Activated T-cell treated with anti-CD3 and anti-CD28 coated beads, Interleukin-2, amount 50 U/mL, for 24 hours (primary cell): ENCODE results near the gene MARCHF3.

Experiments used
- DNase-seq: peaks from one replicate; pipeline ENCODE4 v3.0.0-alpha.2; 2020
- H3K27ac Mint-ChIP-seq: 2 replicates; pipeline ENCODE4 v1.8.0; 2020; ENCODE audit warnings: mild to moderate bottlenecking, mixed read lengths
- H3K27me3 Mint-ChIP-seq: 2 replicates; pipeline ENCODE4 v1.8.0; 2020; ENCODE audit warnings: mixed read lengths
- H3K36me3 Mint-ChIP-seq: 2 replicates; pipeline ENCODE4 v1.8.0; 2020; ENCODE audit warnings: low read depth, mixed read lengths
- H3K4me1 Mint-ChIP-seq: 2 replicates; pipeline ENCODE4 v1.8.0; 2020; ENCODE audit warnings: low read depth, mixed read lengths
- H3K4me3 Mint-ChIP-seq: 2 replicates; pipeline ENCODE4 v1.8.0; 2020; ENCODE audit warnings: mild to moderate bottlenecking, moderate library complexity, mixed read lengths
- H3K9me3 Mint-ChIP-seq: 2 replicates; pipeline ENCODE4 v1.8.0; 2020; ENCODE audit warnings: mixed read lengths

The MARCHF3 gene, protein sequence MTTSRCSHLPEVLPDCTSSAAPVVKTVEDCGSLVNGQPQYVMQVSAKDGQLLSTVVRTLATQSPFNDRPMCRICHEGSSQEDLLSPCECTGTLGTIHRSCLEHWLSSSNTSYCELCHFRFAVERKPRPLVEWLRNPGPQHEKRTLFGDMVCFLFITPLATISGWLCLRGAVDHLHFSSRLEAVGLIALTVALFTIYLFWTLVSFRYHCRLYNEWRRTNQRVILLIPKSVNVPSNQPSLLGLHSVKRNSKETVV

GRCh38 chr5:127030259-127031146 lies at the start of gene MARCHF3:
TSS of gene MARCHF3 (minus strand) at chr5:127030558. CDS start at chr5:126918171, 112,387 bp downstream.
- Mint-ChIP-seq H3K27me3 (peaks cover 21% of the 10 kb centered on the region), H3K9me3 (no peaks in the 10 kb centered on the region), H3K4me3 (peak within 1 kb of the TSS; percentile 89), H3K36me3 (peaks cover 2% of the 10 kb centered on the region), H3K27ac (peak within 1 kb of the TSS; percentile 80), H3K4me1 (peaks cover 23% of the 10 kb centered on the region)
- DNase-seq = peak; percentile 97

- Mint-ChIP-seq H3K4me3 (no peak overlapping the region), H3K36me3 (no peaks in the 10 kb centered on the region), H3K9me3 (no peaks in the 10 kb centered on the region), H3K27me3 (no peaks in the 10 kb centered on the region), H3K27ac (no peak overlapping the region), H3K4me1 (no peaks in the 10 kb centered on the region)
- DNase-seq = no peak
Observed at GRCh38 chr5:127079994-127080491, 49.7 kb upstream of the MARCHF3 start.

- Mint-ChIP-seq H3K4me1 (peaks cover 14% of the 10 kb centered on the region), H3K36me3 (peaks cover 5% of the 10 kb centered on the region), H3K9me3 (peaks cover 5% of the 10 kb centered on the region), H3K27me3 (no peaks in the 10 kb centered on the region), H3K27ac (no peak overlapping the region), H3K4me3 (no peak overlapping the region)
- no peak for DNase-seq
Observed at GRCh38 chr5:127077366-127077765, 47.0 kb upstream of the MARCHF3 start.

DNA sequence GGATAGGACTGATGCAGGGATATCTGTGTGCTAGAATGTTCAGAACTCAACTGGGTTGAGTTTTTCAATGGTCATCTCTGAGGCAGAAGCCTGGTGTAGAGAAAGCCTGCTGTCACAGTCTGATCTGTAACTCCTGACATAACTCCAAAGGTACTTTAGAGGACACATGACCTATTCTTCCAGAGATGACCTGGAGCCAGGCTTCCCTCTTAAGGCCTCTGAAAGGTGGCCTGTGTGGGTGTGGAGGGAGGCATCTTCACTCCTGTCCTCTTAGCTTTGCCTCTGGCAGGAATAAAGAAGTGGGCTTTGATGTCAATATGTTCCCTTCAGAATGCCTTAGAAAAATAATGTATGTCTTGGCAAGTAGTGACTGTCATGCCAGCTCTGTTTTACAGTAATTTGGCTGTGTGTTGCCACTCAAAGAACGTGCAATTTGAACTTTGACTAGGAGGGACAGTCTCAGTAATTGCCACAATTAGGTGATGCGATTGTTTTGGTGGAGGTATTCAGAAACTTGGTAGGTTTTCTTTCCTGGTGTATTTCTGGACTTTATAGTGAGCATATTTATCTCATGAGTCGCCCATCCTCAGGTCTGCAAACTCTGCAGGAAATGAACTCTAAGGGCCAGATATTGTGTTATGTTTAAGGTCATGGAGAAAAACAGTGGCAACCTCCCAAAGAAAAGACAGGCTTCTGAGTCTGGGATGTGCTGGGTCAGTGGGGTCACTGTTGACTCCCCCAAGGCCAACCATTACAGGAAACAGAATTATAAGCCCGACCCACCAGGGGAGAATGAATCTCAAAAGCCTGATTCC lies 46.2 kb upstream of the MARCHF3 start:
- Mint-ChIP-seq H3K36me3 (peaks cover 5% of the 10 kb centered on the region), H3K27me3 (no peaks in the 10 kb centered on the region), H3K4me1 (peaks cover 19% of the 10 kb centered on the region), H3K27ac (no peak overlapping the region), H3K9me3 (peaks cover 5% of the 10 kb centered on the region), H3K4me3 (no peak overlapping the region)
- no peak for DNase-seq

DNA sequence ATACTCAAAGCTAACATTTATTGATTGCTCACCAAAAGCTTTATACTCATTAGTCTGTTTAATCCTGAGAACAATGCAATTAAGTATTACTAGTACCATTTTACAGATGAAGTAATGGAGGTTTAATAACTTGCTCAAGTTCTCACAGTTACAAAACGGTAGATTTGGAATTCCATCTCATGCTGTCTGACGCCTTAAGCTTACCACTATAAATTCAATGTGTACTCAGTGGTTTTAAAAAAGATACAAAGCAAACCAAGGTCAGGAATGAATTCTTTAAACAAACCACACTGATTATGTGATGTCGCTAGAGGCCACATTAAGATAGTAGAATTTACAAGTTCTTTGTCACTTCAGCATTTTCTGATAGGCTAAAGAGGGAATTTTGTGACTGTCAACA lies 44.1 kb upstream of the MARCHF3 start:
- H3K27me3 Mint-ChIP-seq = no peaks in the 10 kb centered on the region
- no peak for DNase-seq
- H3K36me3 Mint-ChIP-seq = peaks cover 21% of the 10 kb centered on the region
- H3K9me3 Mint-ChIP-seq = peaks cover 5% of the 10 kb centered on the region
- H3K27ac Mint-ChIP-seq = no peak overlapping the region
- no peak overlapping the region for H3K4me3 Mint-ChIP-seq
- H3K4me1 Mint-ChIP-seq = peaks cover 19% of the 10 kb centered on the region

DNA sequence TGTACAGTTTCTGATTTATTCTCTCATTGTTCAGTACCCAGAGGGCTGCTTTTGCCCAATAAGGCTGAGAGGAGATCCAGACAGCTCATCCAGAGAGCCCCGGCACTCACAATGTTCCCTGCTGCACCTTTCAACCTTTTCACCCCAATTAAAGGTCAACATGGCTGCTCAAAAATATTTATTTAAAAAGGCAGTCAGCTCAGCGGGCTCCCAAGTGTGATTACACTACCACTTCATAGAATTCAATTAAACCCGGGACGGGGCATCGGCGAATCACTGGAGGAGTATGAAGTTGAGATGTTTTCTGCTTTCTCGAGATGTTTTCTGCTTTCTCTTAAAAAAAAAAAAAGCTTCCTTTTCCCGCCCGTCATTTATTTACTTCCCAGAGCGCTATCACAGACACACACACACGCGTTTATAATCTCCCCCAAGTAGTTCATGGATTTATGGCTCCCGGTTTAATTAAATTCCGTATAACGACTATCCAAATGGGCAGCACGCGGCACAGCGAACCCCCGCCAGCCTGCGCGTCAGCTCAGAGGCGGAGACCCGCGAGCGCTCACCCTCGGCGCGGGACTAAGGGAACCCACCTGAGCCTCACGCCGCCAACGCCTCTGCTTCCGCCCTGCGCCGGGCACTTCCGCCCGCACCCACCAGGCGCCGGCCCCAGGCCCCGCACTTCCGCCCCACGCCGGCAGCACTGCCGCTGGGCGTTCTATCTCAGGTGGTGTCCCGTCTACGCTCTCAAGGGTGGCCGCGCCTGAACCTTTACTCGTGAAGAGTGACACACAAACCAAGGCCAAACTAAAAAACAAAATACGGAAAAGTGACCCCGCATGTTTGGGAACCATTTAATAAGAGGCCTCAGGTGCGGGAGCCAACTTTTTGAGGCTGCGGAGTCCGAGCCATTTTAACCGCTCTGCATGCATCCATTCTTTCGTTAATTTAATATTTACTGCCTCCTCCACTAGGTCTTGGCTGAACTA lies 42.8 kb upstream of the MARCHF3 start, which contains the start of gene C5orf63:
C5orf63 (minus strand) TSS at position 642 of the 986 bp plus-strand sequence. CDS start 14,507 bp downstream, outside the sequence.
- peak; percentile 84 for DNase-seq
- peaks cover 5% of the 10 kb centered on the region for H3K9me3 Mint-ChIP-seq
- H3K4me3 Mint-ChIP-seq = peak within 1 kb of the TSS; percentile 88
- H3K4me1 Mint-ChIP-seq = peaks cover 19% of the 10 kb centered on the region
- H3K36me3 Mint-ChIP-seq = peaks cover 30% of the 10 kb centered on the region
- peak within 1 kb of the TSS; percentile 94 for H3K27ac Mint-ChIP-seq
- no peaks in the 10 kb centered on the region for H3K27me3 Mint-ChIP-seq

- no peaks in the 10 kb centered on the region for H3K27me3 Mint-ChIP-seq
- H3K36me3 Mint-ChIP-seq = peaks cover 30% of the 10 kb centered on the region
- no peak for DNase-seq
- no peak overlapping the region for H3K4me3 Mint-ChIP-seq
- H3K27ac Mint-ChIP-seq = no peak overlapping the region
- peaks cover 19% of the 10 kb centered on the region for H3K4me1 Mint-ChIP-seq
- H3K9me3 Mint-ChIP-seq = peaks cover 5% of the 10 kb centered on the region
Observed at GRCh38 chr5:127070243-127070642, 39.9 kb upstream of the MARCHF3 start.

GRCh38 chr5:127068493-127069214 lies 38.3 kb upstream of the MARCHF3 start:
- no peaks in the 10 kb centered on the region for H3K27me3 Mint-ChIP-seq
- no peak overlapping the region for H3K27ac Mint-ChIP-seq
- H3K36me3 Mint-ChIP-seq = peaks cover 30% of the 10 kb centered on the region
- no peak overlapping the region for H3K4me3 Mint-ChIP-seq
- H3K4me1 Mint-ChIP-seq = peaks cover 16% of the 10 kb centered on the region
- DNase-seq = no peak
- H3K9me3 Mint-ChIP-seq = peaks cover under 1% of the 10 kb centered on the region

- no peak for DNase-seq
- peaks cover 28% of the 10 kb centered on the region for H3K36me3 Mint-ChIP-seq
- no peaks in the 10 kb centered on the region for H3K9me3 Mint-ChIP-seq
- no peaks in the 10 kb centered on the region for H3K4me1 Mint-ChIP-seq
- no peaks in the 10 kb centered on the region for H3K27me3 Mint-ChIP-seq
- no peak overlapping the region for H3K4me3 Mint-ChIP-seq
- no peak overlapping the region for H3K27ac Mint-ChIP-seq
Observed at GRCh38 chr5:127066721-127067120, 36.4 kb upstream of the MARCHF3 start.

GRCh38 chr5:127064253-127064840 lies 34.0 kb upstream of the MARCHF3 start:
- DNase-seq = no peak
- Mint-ChIP-seq H3K4me3 (no peak overlapping the region), H3K27me3 (no peaks in the 10 kb centered on the region)

DNA sequence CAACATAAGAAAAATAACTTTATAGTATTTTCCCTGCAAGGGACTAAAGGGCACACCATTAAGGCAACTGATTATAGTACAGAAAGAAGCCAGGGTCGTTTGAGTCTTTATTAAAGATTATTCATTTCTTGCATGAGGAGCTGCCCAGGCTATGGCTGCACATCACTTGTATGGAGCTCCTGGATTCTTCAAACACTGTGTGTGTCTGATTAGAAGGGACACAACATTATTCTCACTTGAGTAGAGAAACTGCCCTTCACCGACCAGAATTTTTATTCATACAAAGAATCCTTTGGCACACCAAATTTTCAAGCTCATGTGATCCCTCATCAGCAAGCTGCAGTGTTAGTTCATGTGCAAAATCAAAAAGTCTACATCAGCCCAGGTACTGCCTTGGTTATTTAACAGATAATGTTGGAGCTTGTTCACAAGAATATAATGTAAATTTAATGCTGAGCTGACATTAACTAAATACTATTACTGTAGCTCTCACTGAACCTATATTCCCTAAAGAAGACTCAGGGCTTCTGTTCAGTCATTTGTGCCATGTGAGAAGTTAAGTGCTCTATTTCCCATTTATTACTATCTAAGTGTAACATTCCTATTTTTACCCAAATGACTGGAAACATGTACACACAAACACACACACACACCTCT lies 33.0 kb upstream of the MARCHF3 start:
- H3K4me3 Mint-ChIP-seq = no peak overlapping the region
- H3K9me3 Mint-ChIP-seq = no peaks in the 10 kb centered on the region
- no peak overlapping the region for H3K27ac Mint-ChIP-seq
- peaks cover 9% of the 10 kb centered on the region for H3K4me1 Mint-ChIP-seq
- H3K36me3 Mint-ChIP-seq = peaks cover 12% of the 10 kb centered on the region
- no peaks in the 10 kb centered on the region for H3K27me3 Mint-ChIP-seq
- no peak for DNase-seq

More at GRCh38 chr5:127064253-127064840, 34.0 kb upstream of the MARCHF3 start:
- Mint-ChIP-seq H3K36me3 (peaks cover 11% of the 10 kb centered on the region), H3K9me3 (no peaks in the 10 kb centered on the region), H3K27ac (no peak overlapping the region), H3K4me1 (peaks cover 9% of the 10 kb centered on the region)

DNA sequence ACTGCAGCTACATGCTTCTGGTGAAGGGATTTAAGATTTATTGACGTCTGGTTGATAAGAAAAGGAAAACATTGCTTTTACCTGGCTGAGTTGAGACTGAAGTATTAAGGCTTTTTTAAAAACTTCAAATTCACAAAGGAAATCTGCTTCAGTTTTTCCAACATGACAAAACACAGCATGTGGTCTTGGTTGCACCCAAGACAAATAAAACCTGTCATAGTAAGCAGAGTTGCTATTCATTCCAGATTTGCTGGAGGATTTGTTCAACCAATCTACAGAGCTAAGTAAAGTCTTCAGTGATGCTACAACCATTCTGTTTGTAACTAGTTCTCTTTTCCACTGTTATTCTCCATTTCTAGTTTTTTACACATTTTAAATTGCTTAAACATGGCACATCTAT lies 31.6 kb upstream of the MARCHF3 start:
- no peaks in the 10 kb centered on the region for H3K9me3 Mint-ChIP-seq
- H3K36me3 Mint-ChIP-seq = peaks cover 23% of the 10 kb centered on the region
- H3K27ac Mint-ChIP-seq = no peak overlapping the region
- no peaks in the 10 kb centered on the region for H3K27me3 Mint-ChIP-seq
- DNase-seq = no peak
- peaks cover 9% of the 10 kb centered on the region for H3K4me1 Mint-ChIP-seq
- H3K4me3 Mint-ChIP-seq = no peak overlapping the region
